ENCODE measurements around the gene MAGEF1. TPM values are rescaled to one million over a fixed set of nuclear protein-coding genes. Genes with fewer than 3 reads are reported as not detected.

Gene MAGEF1
- total RNA-seq, 1 donor = 23.7 TPM

DNA sequence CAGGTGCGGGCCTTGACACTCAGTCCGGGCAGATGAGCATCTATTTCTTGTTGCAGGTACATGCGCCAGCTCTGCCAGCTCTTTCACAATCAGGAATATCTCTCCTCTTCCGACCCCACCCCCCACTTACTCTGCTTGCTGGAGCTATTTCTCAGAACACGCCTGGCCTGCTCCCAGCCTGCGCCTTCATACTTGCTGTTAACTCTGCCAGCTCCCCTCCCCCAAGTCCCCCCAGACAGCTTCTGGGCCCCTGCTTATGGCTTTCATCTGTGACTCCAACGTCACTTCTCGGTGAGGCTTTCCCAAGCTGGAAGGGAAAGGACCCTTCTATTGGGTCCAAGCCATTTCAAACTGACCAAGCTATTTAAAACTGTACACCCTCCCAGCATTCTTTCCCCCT is 15.2 kb downstream of the MAGEF1 start:
- DNase-seq (ENCODE audit: low read depth) = no peak

DNA sequence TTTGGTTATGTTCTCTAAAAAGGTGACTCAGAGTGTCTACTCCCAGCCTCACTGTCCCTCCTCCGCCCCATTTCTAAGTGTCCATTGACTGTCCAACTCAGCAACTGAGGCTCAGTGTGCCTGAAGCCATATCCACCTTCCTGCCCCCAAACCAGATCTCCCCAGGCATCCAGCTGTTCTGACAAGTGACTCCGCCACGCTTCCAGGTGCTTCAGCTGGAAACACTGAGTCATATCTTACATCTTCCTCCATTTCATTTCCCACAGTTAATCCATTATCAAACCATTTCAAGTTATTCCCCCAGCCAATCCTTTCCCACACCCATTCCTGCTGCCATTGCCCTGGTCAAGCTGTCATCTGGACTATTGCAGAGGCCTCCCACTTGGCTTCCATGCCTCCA is 17.1 kb downstream of the MAGEF1 start:
- TF ChIP-seq, protein P1, sequence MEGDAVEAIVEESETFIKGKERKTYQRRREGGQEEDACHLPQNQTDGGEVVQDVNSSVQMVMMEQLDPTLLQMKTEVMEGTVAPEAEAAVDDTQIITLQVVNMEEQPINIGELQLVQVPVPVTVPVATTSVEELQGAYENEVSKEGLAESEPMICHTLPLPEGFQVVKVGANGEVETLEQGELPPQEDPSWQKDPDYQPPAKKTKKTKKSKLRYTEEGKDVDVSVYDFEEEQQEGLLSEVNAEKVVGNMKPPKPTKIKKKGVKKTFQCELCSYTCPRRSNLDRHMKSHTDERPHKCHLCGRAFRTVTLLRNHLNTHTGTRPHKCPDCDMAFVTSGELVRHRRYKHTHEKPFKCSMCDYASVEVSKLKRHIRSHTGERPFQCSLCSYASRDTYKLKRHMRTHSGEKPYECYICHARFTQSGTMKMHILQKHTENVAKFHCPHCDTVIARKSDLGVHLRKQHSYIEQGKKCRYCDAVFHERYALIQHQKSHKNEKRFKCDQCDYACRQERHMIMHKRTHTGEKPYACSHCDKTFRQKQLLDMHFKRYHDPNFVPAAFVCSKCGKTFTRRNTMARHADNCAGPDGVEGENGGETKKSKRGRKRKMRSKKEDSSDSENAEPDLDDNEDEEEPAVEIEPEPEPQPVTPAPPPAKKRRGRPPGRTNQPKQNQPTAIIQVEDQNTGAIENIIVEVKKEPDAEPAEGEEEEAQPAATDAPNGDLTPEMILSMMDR (IDR thresholded peaks at IDR 0.05; ENCODE audit: insufficient read depth, low read depth, low read length) = no peak
- no peak for DNase-seq (ENCODE audit: low read depth)
- no peak overlapping the region for H3K4me3 ChIP-seq (ENCODE audit: low read depth, low read length)

More for the DNA sequence above, 15.2 kb downstream of the MAGEF1 start:
- TF ChIP-seq, protein P1 (IDR thresholded peaks at IDR 0.05; ENCODE audit: insufficient read depth, low read depth, low read length) = no peak
- H3K4me3 ChIP-seq (ENCODE audit: low read depth, low read length) = no peak overlapping the region

DNA sequence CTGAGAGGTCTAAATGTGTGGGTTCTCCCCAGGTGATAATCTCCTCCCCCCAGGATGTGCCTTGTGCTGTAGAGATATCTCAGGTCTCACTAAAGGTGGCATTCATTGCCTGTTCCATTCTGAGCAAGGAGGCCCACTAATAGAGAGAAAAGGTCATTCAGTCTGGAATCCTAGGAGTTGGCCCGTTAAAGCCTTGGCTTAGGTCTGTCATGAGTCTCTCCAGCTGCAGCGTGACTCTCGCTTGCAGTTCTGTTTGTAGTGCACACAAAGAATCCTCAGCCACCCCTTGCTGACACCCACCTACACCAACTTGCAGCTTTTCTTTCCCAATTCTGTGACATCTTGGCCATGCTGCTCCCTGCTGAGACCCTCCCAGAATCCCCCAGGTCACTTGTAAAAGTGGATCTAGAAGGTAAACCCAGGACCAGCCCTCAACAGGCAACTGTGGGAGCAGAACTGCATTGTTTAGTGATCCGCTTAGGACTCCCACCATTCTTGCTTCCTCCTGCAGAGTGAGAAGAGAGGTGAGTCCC is 17.7 kb downstream of the MAGEF1 start:
- TF ChIP-seq, protein P1 (IDR thresholded peaks at IDR 0.05; ENCODE audit: insufficient read depth, low read depth, low read length) = no peak
- no peak overlapping the region for H3K4me3 ChIP-seq (ENCODE audit: low read depth, low read length)
- DNase-seq (ENCODE audit: low read depth) = no peak

DNA sequence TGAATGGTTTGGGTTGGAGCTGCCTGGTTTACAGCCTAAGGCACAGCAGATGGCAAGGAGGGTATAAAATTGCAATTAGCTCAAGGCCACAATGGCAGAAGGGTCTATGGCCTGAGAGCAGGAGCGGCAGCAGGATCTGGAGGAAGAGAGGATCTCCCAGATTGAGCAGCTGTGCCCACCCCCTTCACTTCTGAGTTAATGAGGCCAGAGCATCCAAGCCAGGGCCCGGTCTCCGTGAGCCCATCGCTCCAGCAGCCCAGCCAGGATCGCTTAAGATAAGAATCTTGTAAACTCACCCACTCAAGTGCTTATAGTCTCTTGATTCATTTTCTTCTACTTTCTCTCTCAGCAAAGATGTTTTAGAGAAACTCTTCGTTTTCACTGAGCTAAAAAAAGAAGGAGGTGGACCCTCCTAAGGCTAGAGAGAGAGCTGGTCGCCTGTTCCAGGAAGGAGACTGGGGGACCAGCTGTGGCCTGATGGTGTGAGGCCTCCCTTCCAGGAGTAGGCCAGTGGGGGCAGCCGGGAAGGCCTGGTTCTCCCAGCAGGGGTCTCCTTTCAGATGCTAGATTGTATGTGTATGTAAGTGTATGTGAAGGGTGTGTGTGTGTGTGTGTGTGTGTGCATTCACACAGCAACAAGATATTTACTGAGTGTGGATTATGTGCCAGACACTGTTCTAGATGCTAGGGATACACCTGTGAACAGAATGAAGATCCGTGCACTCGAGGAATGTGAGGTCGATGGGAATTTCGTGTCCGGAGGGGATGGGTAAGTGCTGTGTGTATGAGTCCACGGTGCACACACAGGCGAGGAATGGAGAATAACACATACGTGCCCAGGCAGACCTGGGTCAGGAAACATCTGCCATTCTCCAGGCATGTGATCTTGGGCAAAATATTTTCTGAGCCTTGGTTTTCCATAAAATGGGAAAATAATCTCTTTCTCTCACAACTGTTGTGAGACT is 18.6 kb downstream of the MAGEF1 start:
- TF ChIP-seq, protein P1 (IDR thresholded peaks at IDR 0.05; ENCODE audit: insufficient read depth, low read depth, low read length) = no peak
- no peak overlapping the region for H3K4me3 ChIP-seq (ENCODE audit: low read depth, low read length)
- no peak for DNase-seq (ENCODE audit: low read depth)

DNA sequence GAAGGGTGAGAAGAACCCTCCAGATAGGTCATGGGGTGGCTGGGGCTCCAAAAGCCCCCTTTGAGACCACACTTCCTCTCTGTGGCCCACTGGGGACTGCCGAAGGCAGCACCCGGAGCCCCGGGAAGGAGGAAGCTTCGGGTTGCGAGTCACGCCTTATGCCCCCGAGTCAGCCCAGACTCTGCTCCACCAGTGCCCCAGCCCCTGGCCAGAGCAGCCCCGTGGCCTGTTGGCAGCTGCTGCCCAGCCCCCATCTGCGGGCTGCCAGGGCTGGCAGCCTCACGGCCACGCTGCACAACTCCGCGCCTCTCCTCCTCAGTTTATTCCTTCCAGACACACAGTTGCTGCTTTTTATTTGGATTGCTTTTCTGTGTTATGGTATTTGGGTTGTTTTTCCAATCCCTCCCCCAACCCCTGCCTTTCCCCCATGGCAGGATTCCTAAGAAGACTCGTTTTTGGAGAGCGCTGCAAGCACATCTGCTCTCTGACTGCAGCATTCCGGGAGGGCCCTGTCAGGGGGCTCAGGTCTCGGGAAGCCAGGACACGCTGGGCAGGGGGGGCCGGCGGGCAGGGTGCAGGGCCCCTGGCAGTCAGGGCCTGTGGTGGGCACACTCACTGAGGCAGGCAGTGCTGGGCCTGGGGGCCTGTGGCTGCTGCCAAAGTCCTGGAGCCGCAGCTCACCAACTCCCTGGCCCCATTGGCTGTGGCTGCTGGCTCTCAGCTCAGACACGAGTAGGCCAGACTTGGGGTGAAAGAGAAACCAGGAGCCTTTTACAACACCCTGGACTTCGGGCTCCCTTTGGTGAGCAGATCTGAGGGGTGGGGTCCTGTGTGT is 20.2 kb downstream of the MAGEF1 start:
- TF ChIP-seq, protein P1 (IDR thresholded peaks at IDR 0.05; ENCODE audit: insufficient read depth, low read depth, low read length) = no peak
- no peak for DNase-seq (ENCODE audit: low read depth)
- H3K4me3 ChIP-seq (ENCODE audit: low read depth, low read length) = no peak overlapping the region

DNA sequence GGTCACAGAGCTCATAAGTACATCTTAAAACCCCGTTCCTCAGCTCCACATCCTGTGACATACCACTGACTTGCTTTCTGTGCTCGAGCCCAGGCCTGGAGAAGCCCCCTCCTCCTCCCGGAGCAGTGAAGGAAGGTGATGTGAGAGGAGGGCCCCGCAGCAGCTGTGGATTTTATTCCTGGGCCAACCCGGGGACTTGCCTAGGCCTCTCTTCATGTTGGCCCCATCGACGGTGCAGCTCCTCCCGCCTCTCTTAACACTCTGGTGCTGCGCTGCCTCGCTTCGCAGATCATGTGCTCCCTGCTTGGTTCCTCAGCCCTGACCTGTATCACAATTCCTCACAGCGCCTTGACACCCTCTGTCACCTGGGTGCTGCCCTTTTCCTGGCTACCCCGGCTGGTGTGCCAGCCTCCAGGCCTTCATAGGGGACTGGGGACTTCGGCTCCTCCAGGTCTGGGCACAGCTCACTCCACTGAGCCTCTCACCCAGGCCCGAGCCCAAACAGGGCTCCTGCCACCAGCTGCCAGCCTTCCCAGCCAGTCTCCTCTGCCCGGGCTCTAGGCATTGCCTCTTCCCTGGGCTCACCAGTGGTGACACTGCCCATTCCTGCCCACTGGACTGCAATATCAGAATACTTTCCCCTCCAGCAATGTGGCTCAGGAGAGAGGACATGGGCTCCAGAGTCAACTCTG is 21.5 kb downstream of the MAGEF1 start:
- TF ChIP-seq, protein P1 (IDR thresholded peaks at IDR 0.05; ENCODE audit: insufficient read depth, low read depth, low read length) = no peak
- no peak overlapping the region for H3K4me3 ChIP-seq (ENCODE audit: low read depth, low read length)
- no peak for DNase-seq (ENCODE audit: low read depth)
